ENCODE data around the gene TKFC.
A peak's percentile ranks its signal among the peaks of the same experiment; 100 is the strongest.

The TKFC gene

DNA sequence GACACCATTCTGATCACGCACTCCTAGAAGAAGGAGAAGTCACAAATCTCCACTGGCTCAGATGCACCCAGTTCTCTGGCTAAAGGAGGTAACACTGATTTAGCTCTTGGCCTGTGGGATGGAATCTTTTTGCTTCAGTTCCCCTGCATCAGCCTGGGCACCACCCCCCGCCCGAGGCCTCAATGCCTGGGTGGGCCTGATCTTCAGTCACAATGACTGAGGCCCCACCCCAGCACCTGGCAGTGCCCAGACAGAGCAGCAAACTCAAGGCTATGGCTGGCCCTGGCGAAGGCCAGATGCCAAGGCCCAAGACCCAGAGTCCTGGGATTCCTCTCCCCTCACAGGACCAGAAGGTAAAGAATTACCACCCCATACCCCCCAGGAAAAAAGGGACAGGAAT, 23.7 kb downstream of the TKFC start:
- no peak overlapping the region for H3K4me3 ChIP-seq (replicated peaks; ENCODE audit: insufficient read depth, low read length)
- H3K27ac ChIP-seq (replicated peaks): no peak overlapping the region; the same call in 1 of the 2 replicates
- DNase-seq (ENCODE audit: low read depth in 1 of 2, low spot score in 1 of 2): no peak
- H3K27me3 ChIP-seq (ENCODE audit: insufficient read depth, poor library complexity, severe bottlenecking): no peaks in the 10 kb centered on the region
- TF ChIP-seq POLR2AphosphoS5 (IDR thresholded peaks at IDR 0.05; ENCODE audit: low read depth): no peak
- TF ChIP-seq GABPA (IDR thresholded peaks at IDR 0.05; ENCODE audit: low read depth): no peak
- TF ChIP-seq, protein P1, sequence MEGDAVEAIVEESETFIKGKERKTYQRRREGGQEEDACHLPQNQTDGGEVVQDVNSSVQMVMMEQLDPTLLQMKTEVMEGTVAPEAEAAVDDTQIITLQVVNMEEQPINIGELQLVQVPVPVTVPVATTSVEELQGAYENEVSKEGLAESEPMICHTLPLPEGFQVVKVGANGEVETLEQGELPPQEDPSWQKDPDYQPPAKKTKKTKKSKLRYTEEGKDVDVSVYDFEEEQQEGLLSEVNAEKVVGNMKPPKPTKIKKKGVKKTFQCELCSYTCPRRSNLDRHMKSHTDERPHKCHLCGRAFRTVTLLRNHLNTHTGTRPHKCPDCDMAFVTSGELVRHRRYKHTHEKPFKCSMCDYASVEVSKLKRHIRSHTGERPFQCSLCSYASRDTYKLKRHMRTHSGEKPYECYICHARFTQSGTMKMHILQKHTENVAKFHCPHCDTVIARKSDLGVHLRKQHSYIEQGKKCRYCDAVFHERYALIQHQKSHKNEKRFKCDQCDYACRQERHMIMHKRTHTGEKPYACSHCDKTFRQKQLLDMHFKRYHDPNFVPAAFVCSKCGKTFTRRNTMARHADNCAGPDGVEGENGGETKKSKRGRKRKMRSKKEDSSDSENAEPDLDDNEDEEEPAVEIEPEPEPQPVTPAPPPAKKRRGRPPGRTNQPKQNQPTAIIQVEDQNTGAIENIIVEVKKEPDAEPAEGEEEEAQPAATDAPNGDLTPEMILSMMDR (IDR thresholded peaks at IDR 0.05; ENCODE audit: insufficient read depth, low read length): no peak
- TF ChIP-seq SPI1 (IDR thresholded peaks at IDR 0.05; ENCODE audit: borderline replicate concordance, low read depth): no peak
- TF ChIP-seq, protein P2, sequence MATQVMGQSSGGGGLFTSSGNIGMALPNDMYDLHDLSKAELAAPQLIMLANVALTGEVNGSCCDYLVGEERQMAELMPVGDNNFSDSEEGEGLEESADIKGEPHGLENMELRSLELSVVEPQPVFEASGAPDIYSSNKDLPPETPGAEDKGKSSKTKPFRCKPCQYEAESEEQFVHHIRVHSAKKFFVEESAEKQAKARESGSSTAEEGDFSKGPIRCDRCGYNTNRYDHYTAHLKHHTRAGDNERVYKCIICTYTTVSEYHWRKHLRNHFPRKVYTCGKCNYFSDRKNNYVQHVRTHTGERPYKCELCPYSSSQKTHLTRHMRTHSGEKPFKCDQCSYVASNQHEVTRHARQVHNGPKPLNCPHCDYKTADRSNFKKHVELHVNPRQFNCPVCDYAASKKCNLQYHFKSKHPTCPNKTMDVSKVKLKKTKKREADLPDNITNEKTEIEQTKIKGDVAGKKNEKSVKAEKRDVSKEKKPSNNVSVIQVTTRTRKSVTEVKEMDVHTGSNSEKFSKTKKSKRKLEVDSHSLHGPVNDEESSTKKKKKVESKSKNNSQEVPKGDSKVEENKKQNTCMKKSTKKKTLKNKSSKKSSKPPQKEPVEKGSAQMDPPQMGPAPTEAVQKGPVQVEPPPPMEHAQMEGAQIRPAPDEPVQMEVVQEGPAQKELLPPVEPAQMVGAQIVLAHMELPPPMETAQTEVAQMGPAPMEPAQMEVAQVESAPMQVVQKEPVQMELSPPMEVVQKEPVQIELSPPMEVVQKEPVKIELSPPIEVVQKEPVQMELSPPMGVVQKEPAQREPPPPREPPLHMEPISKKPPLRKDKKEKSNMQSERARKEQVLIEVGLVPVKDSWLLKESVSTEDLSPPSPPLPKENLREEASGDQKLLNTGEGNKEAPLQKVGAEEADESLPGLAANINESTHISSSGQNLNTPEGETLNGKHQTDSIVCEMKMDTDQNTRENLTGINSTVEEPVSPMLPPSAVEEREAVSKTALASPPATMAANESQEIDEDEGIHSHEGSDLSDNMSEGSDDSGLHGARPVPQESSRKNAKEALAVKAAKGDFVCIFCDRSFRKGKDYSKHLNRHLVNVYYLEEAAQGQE (IDR thresholded peaks at IDR 0.05; ENCODE audit: insufficient replicate concordance, low read depth): no peak

DNA sequence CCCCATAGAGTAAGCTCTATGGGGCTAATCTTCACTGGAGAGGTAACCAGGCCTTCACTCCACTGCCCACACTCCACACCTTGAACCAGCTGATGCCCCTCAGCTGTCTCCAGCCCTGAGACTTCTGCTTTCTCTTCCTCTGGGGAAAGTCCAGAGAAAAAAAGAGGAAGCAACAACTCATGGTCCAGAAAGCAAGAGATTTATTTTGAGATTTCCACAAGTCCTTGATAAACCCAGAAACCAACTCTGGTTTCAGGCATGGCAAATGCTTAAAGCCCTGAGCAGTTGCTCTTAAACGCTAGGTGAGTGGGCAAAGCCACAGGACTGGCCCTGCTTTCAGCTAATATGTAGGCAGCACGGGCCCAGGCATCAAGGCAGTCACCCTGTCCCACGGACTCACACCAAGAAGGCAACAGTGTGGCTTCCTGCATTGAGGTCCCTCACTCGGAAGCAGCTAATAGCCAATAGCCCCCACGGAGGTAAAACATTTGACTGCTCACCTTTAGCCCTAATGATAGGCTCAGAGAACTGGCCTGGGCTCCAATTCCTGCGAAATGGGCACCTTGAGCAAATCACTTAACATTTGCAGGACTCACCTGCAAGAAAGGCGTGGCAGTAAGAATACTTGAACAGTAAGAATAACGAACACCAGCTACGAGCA, 24.3 kb downstream of the TKFC start:
- no peak overlapping the region for H3K27ac ChIP-seq (replicated peaks)
- DNase-seq (ENCODE audit: low read depth in 1 of 2, low spot score in 1 of 2): peak in 1 of 2 experiments; percentile 79
- no peaks in the 10 kb centered on the region for H3K27me3 ChIP-seq (ENCODE audit: insufficient read depth, poor library complexity, severe bottlenecking)
- TF ChIP-seq SPI1 (IDR thresholded peaks at IDR 0.05; ENCODE audit: borderline replicate concordance, low read depth) (peak; percentile 97), GABPA (IDR thresholded peaks at IDR 0.05; ENCODE audit: low read depth) (no peak), POLR2AphosphoS5 (IDR thresholded peaks at IDR 0.05; ENCODE audit: low read depth) (peak; percentile 55; the same call in 1 of the 2 replicates)
- TF ChIP-seq, protein P1 (IDR thresholded peaks at IDR 0.05; ENCODE audit: insufficient read depth, low read length): no peak
- TF ChIP-seq, protein P2 (IDR thresholded peaks at IDR 0.05; ENCODE audit: insufficient replicate concordance, low read depth): no peak
- H3K4me3 ChIP-seq (replicated peaks; ENCODE audit: insufficient read depth, low read length): no peak overlapping the region

DNA sequence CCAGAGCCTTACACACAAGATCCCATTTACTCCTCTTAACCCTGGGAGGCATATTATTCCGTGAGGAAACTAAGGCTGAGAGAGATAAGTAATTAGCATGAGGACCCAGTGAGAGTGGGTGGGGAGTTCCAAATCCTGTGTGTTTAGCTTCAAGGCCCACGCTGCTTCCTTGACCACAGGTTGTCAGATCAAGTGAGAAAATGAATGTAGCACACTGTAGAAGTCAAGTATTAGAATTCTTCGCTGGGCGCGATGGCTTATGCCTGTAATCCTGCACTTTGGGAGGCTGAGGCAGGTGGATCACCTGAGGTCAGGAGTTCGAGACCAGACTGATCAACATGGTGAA, 24.8 kb downstream of the TKFC start:
- H3K27me3 ChIP-seq (ENCODE audit: insufficient read depth, poor library complexity, severe bottlenecking): no peaks in the 10 kb centered on the region
- no peak for TF ChIP-seq GABPA (IDR thresholded peaks at IDR 0.05; ENCODE audit: low read depth)
- TF ChIP-seq, protein P1 (IDR thresholded peaks at IDR 0.05; ENCODE audit: insufficient read depth, low read length): no peak
- TF ChIP-seq POLR2AphosphoS5 (IDR thresholded peaks at IDR 0.05; ENCODE audit: low read depth): no peak
- TF ChIP-seq, protein P2 (IDR thresholded peaks at IDR 0.05; ENCODE audit: insufficient replicate concordance, low read depth): no peak
- no peak for TF ChIP-seq SPI1 (IDR thresholded peaks at IDR 0.05; ENCODE audit: borderline replicate concordance, low read depth)
- H3K27ac ChIP-seq (replicated peaks): no peak overlapping the region
- H3K4me3 ChIP-seq (replicated peaks; ENCODE audit: insufficient read depth, low read length): no peak overlapping the region
- DNase-seq (ENCODE audit: low read depth in 1 of 2, low spot score in 1 of 2): no peak

All from HL-60 (cell line).